ENCODE results near the gene DIS3.

DNA sequence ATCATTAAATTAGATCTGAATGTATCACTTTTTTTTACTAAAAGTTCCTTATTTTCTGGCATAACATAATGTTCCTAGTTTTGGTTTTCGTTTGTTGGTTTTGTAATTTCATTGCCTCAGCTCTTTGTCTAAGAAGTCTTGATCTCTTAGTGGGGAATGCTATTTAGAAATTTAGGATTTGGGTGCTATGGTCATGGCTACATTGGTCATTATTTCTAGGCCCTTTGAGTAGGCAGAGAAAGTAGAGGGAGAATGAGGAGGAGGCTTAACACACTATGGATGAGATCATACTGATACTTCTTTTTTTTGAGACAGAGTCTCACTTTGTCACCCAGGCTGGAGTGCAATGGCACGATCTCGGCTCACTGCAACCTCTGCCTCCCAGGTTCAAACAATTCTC is 42.0 kb upstream of the DIS3 start:
- TF ChIP-seq, protein P1, sequence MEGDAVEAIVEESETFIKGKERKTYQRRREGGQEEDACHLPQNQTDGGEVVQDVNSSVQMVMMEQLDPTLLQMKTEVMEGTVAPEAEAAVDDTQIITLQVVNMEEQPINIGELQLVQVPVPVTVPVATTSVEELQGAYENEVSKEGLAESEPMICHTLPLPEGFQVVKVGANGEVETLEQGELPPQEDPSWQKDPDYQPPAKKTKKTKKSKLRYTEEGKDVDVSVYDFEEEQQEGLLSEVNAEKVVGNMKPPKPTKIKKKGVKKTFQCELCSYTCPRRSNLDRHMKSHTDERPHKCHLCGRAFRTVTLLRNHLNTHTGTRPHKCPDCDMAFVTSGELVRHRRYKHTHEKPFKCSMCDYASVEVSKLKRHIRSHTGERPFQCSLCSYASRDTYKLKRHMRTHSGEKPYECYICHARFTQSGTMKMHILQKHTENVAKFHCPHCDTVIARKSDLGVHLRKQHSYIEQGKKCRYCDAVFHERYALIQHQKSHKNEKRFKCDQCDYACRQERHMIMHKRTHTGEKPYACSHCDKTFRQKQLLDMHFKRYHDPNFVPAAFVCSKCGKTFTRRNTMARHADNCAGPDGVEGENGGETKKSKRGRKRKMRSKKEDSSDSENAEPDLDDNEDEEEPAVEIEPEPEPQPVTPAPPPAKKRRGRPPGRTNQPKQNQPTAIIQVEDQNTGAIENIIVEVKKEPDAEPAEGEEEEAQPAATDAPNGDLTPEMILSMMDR (IDR thresholded peaks at IDR 0.05): no peak
- no peak for TF ChIP-seq POLR2A (IDR thresholded peaks at IDR 0.05)
- no peak for TF ChIP-seq EP300 (IDR thresholded peaks at IDR 0.05)
- TF ChIP-seq POLR2AphosphoS5 (IDR thresholded peaks at IDR 0.05): no peak
